ENCODE measurements around the gene WRAP53. TPM values are rescaled to one million over a fixed set of nuclear protein-coding genes. Genes with fewer than 3 reads are reported as not detected.
A peak's percentile ranks its signal among the peaks of the same experiment; 100 is the strongest.

The WRAP53 gene
- total RNA-seq, 2 donors from 2014 or later: 3.4 to 5.6 TPM

- TF ChIP-seq CTCF (IDR thresholded peaks at IDR 0.05) (no peak), POLR2A (IDR thresholded peaks at IDR 0.05) (no peak)
- DNase-seq (no peak), ATAC-seq (no peak)
- Histone ChIP-seq H3K4me3 (no peak overlapping the region), H3K4me1 (no peaks in the 10 kb centered on the region), H3K27ac (no peak overlapping the region), H3K9me3 (peaks cover 0 to 7% (median 0%) of the 10 kb centered on the region in 3 donors), H3K36me3 (replicated peaks in 1 of 2; ENCODE audit: insufficient read depth in 1 of 2, low read depth in 2 of 2) (peaks cover 18 to 20% of the 10 kb centered on the region in 2 donors), H3K27me3 (no peaks in the 10 kb centered on the region)
- intact Hi-C loops (cut with DNase I): no loop called here
- WGBS, 2 donors: 78 to 86% methylated on average over 10 of the region's 10 CpGs
Measured at GRCh38 chr17:7677388-7678067, 10.7 kb upstream of the WRAP53 start.

GRCh38 chr17:7684851-7685532, 3.3 kb upstream of the WRAP53 start:
- Histone ChIP-seq H3K36me3 (replicated peaks in 1 of 2; ENCODE audit: insufficient read depth in 1 of 2, low read depth in 2 of 2) (no peaks in the 10 kb centered on the region), H3K4me3 (peak overlapping the region in 1 of 2 donors; percentile 66), H3K9me3 (no peaks in the 10 kb centered on the region), H3K27me3 (no peaks in the 10 kb centered on the region), H3K27ac (peak overlapping the region; percentile 94 to 97 (median 96)), H3K4me1 (peaks cover 32% of the 10 kb centered on the region)
- DNase-seq (no peak), ATAC-seq (no peak)
- TF ChIP-seq POLR2A (IDR thresholded peaks at IDR 0.05) (no peak), CTCF (IDR thresholded peaks at IDR 0.05) (no peak)
- 41 to 42% methylated on average over 15 of the region's 15 CpGs for WGBS, 2 donors
- intact Hi-C loops (cut with DNase I): no loop called here

GRCh38 chr17:7685533-7686221, 2.6 kb upstream of the WRAP53 start:
- H3K27ac ChIP-seq: peak overlapping the region; percentile 94 to 97 (median 96)
- H3K27me3 ChIP-seq: no peaks in the 10 kb centered on the region
- no peaks in the 10 kb centered on the region for H3K9me3 ChIP-seq
- DNase-seq: peak; percentile 92 to 94 (median 93)
- WGBS, 2 donors: 1 to 2% methylated on average over 39 to 44 of the region's 44 CpGs
- intact Hi-C loops (cut with DNase I): no loop called here
- TF ChIP-seq POLR2A (IDR thresholded peaks at IDR 0.05) (peak; percentile 15 to 57 (median 55)), CTCF (IDR thresholded peaks at IDR 0.05) (no peak)
- H3K36me3 ChIP-seq (replicated peaks in 1 of 2; ENCODE audit: insufficient read depth in 1 of 2, low read depth in 2 of 2): no peaks in the 10 kb centered on the region
- H3K4me3 ChIP-seq: peak overlapping the region in 1 of 2 donors; percentile 66
- ATAC-seq: peak; percentile 76
- H3K4me1 ChIP-seq: peaks cover 32% of the 10 kb centered on the region

GRCh38 chr17:7686222-7687071, 1.8 kb upstream of the WRAP53 start:
- H3K9me3 ChIP-seq: no peaks in the 10 kb centered on the region
- ATAC-seq: peak; percentile 65
- TF ChIP-seq POLR2A (IDR thresholded peaks at IDR 0.05) (peak; percentile 78 to 92 (median 88)), CTCF (IDR thresholded peaks at IDR 0.05) (peak in 4 of 7 experiments; percentile 2 to 23 (median 3))
- intact Hi-C loops (cut with DNase I): no loop called here
- 0% methylated on average over 28 to 30 of the region's 30 CpGs for WGBS, 2 donors
- no peaks in the 10 kb centered on the region for H3K27me3 ChIP-seq
- H3K36me3 ChIP-seq (replicated peaks in 1 of 2; ENCODE audit: insufficient read depth in 1 of 2, low read depth in 2 of 2): no peaks in the 10 kb centered on the region
- H3K27ac ChIP-seq: peak overlapping the region; percentile 94 to 97 (median 96)
- DNase-seq: peak; percentile 69 to 78 (median 76)
- H3K4me3 ChIP-seq: peak overlapping the region; percentile 57 to 66
- H3K4me1 ChIP-seq: peaks cover 32% of the 10 kb centered on the region
